GM21367 (cell line): ENCODE results near the gene RSPH1.
A peak's percentile ranks its signal among the peaks of the same experiment; 100 is the strongest.

Source experiments
- ATAC-seq: cut with Tn5 transposase; IDR thresholded peaks from one replicate; pipeline ENCODE4 v1.9.1; 2021; ENCODE audit not compliant: unreplicated experiment

RSPH1 gene

DNA sequence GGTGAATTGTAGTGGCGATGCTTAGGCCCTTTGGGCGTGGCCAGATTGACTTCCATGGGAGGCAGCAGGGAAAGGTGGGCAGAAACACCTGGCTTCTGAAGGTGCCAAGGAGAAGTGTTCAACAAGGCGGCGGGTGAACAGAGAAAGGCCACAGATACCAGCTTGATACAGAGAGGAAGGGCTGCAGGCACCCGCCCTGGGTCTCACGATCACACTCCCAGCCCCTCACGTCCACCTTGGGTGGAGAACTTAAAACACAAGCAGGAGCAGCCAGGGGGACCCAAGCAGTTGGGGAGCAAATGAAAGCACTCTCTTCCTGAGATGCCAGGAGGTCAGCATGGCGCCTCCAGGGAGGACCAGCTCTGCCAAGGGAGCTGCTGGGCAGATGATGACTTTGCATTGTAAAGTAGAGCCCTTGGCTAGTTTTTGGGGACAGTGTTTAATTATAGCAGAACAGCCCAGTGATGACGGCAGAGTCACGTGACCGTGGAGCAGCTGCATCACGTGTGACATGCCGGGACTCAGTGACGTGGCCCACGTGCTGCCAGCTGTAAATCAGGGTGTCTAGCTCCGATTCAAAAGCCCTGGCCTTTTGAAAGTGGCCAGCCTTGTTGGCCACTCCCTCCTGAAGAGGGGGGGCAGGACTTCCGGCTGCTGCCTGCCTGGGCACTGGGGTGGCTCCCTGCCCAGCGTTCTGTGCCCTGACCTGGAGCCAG lies 36.6 kb upstream of the RSPH1 start:
- no peak for ATAC-seq

DNA sequence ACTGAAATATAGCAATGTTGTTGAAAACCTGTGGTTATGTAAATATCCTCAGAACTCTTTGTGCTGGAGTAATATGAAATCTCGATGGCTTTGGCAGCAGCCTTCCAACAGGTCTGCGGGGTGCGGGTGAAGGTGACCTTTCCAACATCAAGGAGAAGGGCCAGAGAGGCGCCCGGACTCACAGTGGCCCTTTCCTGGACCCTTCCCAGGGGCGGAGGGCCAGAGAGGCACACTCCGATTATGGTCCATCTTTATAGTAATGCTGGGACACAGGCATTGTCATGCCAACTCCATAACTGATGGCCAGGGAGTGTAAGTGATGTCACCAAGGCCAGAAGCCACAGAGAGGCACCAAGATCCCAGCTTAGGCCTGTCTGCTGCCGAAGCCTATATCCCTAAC lies 35.7 kb upstream of the RSPH1 start:
- ATAC-seq: no peak

DNA sequence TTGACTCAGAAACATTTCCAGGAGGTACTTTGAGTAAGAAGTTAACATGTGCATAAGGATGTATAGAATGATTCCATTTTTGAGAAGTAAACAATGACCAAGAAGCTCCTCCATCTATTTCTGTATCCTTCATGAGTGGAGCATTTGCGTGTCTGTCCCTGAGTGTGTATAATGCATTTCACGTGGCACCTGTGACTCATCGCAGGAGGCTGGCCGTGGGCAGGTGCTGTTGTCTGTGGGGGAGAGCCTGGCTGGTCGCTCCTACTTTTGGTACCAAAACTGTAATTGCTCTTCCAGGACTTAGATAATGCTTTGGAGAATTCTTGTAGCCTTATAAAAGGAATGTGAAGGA lies 34.1 kb upstream of the RSPH1 start:
- ATAC-seq: no peak

DNA sequence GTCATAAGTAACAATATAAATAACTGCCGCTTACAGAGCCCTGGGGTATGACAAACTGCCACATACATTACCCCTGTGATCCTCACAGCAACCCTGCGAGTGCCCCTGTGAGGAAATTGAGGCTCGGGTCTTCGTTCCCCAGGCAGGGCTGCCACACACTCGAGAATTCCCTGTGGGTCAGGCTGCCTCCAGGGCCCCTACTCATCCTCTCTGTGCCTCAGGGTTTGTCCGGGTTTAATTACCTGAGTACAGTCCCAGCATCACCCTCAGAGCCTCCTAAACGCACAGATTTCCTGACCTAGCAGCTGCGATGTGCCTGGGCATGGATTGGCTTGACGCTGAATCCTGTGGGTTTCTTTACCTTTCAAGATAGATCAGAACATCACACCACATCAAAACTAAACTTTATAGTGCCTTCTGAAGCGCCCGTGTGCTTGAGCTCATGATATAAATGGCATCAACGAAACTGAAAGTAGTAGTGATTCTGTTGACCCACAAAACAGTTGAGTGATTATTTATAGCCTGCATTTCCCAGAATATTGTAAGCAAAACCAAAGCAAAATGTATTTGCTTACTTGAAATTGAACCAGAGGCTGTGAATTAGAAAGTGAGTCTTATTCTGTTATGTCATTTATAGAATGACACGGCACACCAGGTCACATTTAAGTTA lies 31.6 kb upstream of the RSPH1 start:
- peak; percentile 25 for ATAC-seq

DNA sequence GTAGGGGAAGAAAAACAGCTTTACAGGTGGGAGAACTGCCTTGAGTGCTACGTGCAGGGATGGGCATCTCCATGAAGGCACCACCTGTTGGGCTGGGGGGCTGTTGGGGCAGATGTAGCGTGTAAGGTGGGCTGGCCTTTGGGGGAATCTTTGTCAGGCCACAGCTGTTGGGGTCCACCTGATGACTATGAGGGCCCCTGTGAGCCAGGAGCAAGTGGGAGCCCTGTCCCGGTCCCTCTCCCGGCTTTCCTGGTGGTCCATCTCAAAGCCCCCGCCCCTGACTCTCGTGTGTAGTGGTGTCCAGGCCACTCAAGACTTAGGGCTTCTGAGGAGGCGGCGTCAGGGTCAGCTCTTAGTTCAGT lies 31.1 kb upstream of the RSPH1 start:
- ATAC-seq: no peak

DNA sequence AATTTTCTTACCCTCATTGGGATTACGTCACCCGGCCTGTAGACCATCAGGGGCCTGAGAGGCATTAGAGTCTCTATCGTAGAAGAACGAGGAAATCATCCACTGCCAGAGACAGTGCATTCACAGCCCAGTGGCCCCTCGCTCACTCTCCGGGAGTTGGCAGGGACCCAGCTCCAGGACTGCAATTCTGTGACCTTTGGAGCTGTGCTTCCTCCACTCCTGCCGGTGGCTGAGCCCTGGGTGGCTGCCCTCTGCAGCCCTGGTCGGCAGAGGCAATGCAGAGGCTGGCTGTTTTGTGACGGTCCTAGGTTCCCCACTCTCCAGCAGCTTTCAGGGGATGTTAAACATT lies 30.3 kb upstream of the RSPH1 start:
- ATAC-seq: no peak

DNA sequence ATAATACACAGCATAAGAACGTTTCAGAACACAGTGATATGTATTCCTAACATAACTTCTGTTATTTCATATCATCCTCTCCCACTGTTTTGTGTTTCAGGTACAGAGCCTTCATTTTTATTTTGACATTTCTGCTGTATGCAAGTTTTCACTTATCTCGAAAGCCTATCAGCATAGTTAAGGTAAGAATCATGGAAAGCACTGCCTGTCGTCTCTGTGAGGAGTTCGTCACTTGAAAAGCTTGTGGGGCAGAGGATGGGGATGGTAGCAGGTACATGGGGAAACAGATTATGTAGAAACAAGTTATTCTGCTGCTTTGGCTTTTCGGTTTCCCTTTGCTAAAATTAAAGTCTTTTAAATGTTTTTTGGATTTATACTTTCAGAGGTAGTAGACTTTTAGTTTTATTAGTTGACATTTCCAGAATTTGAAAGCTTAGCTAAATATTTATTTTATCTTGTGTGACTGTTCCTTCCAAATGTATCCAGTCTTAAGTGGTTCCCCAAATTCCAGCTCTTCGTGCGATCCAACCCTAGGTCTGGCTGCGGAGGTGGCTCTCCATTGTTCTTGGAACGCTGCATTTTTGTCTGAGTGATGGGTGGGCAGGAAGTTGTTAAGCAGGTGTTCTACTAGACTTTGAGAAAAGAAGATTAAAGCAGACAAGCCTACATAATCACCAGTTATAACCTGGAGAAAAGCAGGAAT lies 29.8 kb upstream of the RSPH1 start:
- no peak for ATAC-seq

DNA sequence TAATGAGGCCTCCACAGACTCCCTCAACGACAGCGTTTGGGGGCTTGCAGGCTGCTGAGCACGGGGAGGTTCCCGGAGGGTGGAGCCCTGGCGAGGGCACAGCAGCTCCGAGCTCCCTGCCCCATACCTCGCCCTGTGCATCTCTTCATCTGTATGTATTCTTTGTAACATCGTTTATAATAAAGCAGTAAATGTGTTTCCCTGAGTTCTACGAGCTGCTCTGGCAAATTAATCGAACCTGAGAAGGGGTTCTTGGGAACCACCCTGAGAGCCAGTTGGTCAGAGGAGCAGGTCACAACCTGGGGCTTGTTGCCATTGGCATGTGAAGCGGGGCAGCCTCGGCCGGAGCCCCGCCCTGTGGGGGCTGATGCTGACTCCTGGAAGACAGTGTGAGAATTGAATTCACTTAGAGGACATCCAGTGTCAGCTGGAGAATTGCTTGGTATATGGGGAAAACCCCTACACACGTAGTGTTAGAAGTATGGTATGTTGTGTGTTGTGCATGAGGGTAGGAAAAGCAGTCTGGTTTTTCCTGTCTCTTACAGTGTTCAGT lies 29.1 kb upstream of the RSPH1 start:
- ATAC-seq: peak; percentile 23

DNA sequence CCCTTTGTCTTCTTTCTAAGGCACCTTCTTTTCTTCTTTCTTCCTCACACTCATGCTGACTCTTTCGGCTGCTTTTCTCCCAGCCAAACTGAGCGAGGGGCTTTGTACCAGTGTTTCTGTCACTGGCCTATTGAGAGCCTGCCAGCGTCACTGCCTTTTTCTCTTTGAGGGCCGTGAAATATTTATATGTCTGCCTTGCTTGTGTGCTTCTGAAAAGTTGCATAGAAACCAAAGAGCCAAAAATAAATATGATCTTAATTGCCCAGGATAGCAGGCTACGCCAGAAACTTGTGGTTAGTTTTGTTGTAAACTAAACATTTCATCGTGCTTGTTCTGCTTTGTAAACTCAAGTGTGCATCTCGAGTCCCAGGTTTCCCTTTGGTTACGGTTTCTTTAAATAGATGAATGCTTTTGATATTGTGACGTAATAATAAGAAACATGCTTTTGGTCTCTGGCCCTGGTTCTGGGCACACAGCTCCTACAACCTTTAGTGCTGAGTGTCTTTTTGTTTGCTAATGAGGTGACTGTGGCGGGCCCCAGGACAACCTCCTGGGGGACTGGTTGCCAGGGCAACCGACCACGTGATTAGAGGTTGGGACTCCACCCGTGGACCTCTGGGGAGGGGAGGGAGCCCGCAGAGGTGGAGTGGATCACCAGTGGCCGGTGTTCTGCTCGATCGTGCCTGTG lies 28.5 kb upstream of the RSPH1 start:
- ATAC-seq: peak; percentile 57

DNA sequence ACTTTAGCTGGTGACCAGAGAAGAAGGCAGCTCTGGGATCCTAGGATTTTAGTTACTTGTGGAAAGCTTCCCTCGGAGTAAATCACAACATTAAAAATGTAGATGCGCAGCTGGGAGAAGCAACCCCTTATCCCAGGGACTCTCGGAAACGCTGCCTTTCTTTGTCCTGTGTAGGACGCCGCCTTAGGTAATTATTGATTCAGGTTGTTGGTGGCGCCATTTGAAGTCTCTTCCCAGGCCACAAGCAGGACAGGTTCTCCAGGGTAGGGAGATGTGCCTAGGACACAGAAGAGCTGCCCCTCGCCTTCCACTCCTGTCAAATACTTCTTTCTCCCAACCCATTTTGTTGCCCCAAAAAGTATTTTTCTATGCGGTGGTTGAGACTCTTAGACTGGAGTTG lies 27.9 kb upstream of the RSPH1 start:
- no peak for ATAC-seq

DNA sequence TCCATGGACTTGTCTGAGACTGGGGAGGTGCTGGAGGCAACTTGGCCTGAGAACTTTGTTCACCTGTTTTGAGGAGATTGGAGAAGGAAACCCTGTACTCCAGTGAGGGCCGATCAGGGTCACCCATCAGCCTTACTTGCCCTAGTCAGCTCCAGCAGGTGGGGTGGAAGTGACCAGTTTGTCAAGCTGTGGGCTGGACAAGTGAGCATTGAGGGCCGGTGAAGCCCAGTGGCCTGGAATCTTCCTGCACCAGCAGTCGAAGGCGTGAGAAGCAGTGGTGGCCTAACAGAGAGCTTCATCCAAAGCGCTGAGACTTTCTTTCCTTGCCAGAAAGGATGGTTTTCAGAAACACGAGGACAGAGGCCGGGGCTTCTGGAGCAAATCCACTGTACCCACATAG lies 27.2 kb upstream of the RSPH1 start:
- ATAC-seq: no peak

DNA sequence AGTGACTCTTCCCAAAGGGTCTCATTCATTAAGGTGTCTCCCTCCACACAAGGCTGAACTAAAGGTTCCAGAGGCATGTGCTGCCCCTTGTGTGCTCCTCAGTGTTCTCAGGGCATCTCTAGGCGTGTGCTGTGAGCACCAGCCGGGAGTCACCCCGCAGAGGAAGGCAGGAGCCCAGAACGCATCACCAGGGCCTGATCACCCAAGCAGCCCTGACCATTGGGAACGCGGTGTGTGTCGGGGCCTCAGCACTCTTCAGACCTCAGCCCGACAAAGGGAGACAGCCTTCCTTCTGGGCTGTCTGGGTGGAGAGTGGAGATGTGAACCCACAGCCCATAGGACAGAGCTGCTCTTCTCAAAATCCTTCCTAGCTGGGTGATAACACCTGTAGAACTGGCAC lies 26.7 kb upstream of the RSPH1 start:
- ATAC-seq: no peak

DNA sequence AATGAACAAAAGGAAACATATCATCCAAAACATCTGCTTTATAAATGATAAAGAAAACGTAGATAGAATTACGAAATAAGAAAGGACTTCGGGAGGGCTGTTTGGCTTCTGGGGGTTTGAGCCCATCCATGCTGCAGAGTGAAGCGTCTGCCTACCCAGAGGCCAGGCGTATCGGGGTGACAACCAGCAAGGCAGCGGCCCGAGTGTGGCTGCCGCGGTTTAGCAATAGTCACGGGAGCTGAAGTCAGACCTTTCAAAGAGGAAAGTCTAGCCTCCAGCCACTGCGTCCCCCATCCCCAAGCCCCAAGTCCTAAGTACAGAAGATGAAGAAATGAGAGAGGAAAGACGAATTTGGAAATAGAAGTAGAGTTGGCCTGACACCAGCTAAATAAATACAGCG lies 26.2 kb upstream of the RSPH1 start:
- no peak for ATAC-seq

DNA sequence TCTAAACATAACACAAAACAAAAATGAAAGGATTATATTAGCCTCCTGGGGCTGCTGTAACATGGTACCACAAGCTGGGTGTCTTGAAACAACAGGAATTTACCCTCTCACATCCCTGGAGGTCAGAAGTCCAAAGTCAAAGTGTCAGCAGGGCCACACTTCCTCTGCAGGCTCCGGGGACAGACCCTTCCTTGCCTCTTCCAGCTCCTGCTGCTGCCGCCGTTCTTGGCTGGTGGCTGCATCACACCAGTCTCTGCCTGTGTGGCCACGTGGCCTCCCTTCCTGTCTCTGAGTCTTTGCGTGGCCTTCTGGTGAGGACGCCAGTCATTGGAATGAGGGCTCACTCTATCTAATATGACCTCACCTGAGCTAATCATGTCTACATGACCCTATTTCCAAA lies 25.8 kb upstream of the RSPH1 start:
- no peak for ATAC-seq

DNA sequence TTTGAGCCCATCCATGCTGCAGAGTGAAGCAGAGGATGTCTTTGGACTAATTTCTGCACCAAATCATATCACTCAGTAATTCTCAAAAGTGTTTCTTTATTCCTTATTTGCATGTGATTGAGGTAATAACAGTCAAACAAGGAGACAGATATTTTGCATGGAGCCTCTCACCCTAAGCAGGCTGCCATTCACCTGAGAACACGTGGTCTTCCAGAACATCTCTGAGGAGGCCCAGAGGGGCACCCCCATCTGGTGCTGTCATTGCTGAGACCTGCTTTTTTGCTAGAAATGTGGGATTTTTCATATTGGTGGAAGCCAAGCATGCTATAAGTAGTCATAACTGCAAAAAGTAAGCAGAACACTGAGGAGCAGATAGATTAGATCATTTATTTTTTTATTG lies 25.4 kb upstream of the RSPH1 start:
- ATAC-seq: no peak

DNA sequence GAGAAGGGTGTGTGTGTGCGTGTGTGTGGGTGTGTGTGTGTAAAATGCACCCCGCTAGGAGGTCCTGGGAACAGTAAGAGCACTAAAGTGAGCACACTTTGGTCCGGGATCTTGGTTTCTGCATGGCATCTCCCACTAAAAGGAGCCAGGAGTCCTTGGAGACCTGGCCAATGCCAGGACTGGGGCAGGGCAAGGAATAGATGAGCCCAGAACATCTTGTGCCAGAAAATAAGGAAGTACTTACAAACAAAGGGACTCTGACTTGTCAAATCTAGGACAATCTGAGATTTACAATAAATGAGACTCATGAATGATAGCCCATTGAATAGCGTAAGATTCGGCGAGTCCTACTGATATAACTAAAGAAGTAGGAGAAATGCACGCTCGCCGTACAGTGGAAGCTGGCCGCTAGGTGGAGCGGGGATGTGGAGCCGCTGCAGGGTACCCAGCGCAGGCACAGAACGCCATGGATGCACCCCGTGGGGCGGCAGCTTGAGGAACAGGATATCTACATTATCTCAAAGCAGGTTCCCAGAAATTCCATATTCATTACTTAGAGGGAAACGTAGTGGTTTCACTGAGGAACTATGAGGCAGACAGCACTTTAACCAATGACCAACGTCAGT lies 24.7 kb upstream of the RSPH1 start:
- ATAC-seq: no peak

DNA sequence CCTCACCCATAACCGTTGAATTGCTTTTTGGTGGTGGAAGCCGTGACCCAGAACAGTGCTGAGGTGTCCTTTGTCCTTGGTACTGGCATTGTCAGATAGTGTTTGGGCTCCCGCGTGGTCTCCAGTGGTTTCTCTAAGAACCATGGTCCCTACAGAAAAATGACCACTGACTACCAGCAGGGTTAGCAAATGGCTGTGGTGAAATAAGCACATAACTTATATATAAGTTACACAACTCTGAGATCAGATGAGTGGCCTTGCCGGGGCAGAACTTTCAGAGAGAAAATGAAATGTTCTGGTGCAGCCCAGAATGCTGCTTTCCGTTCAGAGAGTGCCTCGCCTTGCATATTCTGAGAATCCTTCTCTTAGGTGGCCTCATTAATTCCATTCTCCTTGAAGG lies 22.6 kb upstream of the RSPH1 start:
- no peak for ATAC-seq

DNA sequence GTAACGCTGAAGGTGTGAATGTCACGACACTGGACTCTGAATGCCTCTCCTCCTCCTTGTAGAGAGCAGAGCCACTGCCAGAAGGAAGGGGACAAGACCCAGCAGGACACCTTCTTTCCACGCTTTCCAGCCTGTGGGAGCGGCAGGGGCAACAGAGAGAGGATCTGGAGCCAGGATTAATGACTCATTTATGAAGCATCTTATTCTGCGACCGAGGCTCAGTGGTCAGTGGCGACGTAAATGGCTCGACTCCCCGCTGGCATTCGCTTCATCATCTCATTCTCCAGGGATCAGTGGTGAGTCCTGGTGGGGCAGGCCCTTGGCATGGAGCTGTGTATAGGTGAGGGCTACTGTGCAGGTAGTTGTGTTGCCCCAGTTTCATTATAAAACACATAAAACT lies 22.2 kb upstream of the RSPH1 start:
- ATAC-seq: no peak

DNA sequence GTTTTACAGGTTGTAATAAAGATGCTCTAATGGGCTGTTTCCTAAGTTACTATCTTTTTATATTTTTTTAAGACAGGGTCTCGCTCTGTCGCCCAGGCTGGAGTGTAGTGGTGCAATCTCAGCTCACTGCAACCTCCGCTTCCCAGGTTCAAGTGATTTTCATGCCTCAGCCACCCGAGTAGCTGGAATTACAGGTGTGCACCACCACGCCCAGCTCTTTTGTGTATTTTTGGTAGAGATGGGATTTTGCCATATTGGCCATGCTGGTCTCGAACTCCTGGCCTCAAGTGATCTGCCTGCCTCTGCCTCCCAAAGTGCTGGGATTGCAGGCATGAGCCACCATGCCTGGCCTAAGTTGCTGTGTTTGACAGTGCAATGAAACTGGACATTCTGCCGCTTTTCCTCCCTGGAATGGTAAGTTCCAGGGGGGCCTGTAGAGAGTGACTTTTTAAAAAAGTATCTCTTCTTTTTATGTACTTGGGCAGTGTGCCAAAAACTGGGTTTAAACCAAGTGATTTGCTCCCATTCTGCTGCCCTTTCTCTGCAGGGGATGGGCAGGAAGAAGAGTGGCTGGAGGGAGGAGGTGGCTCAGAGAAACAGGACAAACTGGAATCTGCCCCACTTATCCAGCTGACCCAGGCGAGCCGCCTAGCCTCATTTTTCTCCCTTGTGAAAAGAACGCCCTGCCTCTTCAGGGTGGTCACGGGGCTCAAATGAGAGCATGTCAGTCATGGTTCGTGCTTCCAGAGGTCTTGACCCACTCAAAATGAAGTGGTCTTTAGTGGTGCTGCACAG lies 19.9 kb upstream of the RSPH1 start:
- no peak for ATAC-seq

DNA sequence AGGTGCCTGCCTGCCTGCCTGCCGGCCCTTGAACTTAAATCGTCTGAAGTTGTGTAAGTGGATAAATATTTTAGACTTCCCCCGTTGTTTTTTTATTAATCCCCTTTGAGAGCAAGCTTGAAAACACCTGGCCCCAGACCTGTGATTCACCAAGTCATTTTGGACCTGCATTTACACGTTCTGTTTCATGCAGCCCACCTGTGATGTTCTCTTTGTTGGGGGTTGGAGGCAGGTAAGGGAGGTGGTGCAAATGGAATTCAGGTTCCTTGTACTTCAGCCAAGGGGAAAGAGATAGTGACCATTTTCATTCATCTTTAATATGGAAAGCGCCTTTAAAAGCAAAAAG lies 18.8 kb upstream of the RSPH1 start:
- ATAC-seq: no peak
